HepG2 (cell line): ENCODE measurements around the gene RPUSD3. TPM values are rescaled to one million over a fixed set of nuclear protein-coding genes. Genes with fewer than 3 reads are reported as not detected.

ENCODE experiments used
- ATAC-seq: fragments of 200-7000 bp; cut with Tn5 transposase; 3 replicates; pipeline ENCODE4 v1.9.1; 2020; ENCODE audit warnings: mild to moderate bottlenecking, moderate library complexity
- BruUV-seq: library from RNA; stranded (reverse); fragments of 400-500 nt; replicated peaks from 2 replicates; lab custom pipeline; 2021; lab: Mats Ljungman, UMichigan
- CTCF ChIA-PET: fragments of 300-600 bp; formaldehyde crosslinking; extraction: SDS; loops from one replicate; lab custom pipeline; 2021; ENCODE audit warnings: low total read pairs, inconsistent platforms, low intra/inter-chr PET ratio; lab: Yijun Ruan, JAX
- POLR2A ChIA-PET: fragments of 350-600 bp; sonication (Branson Sonifier 250); formaldehyde crosslinking; loops from one replicate; lab custom pipeline; 2020; ENCODE audit warnings: antibody characterized with exemption, inconsistent platforms; lab: Yijun Ruan, JAX
- DNase-seq: peaks from one replicate; pipeline ENCODE4 v3.0.0-alpha.2; 2015; ENCODE audit warnings: low spot score
- FAIRE-seq: peaks from 3 replicates; lab custom pipeline; 2011; peaks lifted over from hg19 to GRCh38; lab: Jason Lieb, UNC
- H2AFZ ChIP-seq: one replicate; pipeline ENCODE4 v1.6.1; 2011; ENCODE audit warnings: low read length, inconsistent platforms
- H3K27ac ChIP-seq: fragments of 300-600 bp; 3 replicates; pipeline ENCODE4 v1.8.0; 2011; ENCODE audit warnings: mixed run types, mild to moderate bottlenecking, mixed read lengths, low read length, inconsistent platforms; ENCODE audit not compliant: insufficient read depth; ENCODE audit errors: extremely low read length
- H3K27me3 ChIP-seq, 2 experiments: fragments of 200-600 bp in 1 of 2; 2 replicates in 1 of 2; 3 replicates in 1 of 2; pipeline versions ENCODE4 v1.6.0 to v1.8.0; 2011; ENCODE audit warnings: low read length in 2 of 2, mild to moderate bottlenecking in 2 of 2, moderate library complexity in 2 of 2, inconsistent platforms in 1 of 2; ENCODE audit not compliant: insufficient read depth in 2 of 2, control insufficient read depth in 1 of 2
- H3K36me3 ChIP-seq, 2 experiments: fragments of 200-600 bp in 1 of 2; replicated peaks in 1 of 2; 2 replicates in 1 of 2; 3 replicates in 1 of 2; pipeline versions ENCODE4 v1.5.1 to v1.8.0; 2011; ENCODE audit warnings: low read length in 2 of 2, inconsistent platforms in 1 of 2; ENCODE audit not compliant: insufficient read depth in 2 of 2, control insufficient read depth in 1 of 2
- H3K4me1 ChIP-seq: 2 replicates; pipeline ENCODE4 v1.5.1; 2012; ENCODE audit warnings: low read length, inconsistent platforms; ENCODE audit not compliant: insufficient read depth
- H3K4me2 ChIP-seq: 2 replicates; pipeline ENCODE4 v1.6.0; 2011; ENCODE audit warnings: low read depth, low read length, inconsistent platforms
- H3K4me3 ChIP-seq, 3 experiments: fragments of 200-600 bp in 1 of 3; sonication (generic), shearing (Covaris generic) in 1 of 3; replicated peaks in 1 of 3; 2 replicates each; pipeline ENCODE4 v1.5.1; 2011 to 2016; ENCODE audit warnings: low read length in 3 of 3, inconsistent platforms in 2 of 3, low read depth in 2 of 3, mild to moderate bottlenecking in 2 of 3, control low read depth in 1 of 3, mixed read lengths in 1 of 3; ENCODE audit not compliant: insufficient read depth in 1 of 3
- H3K79me2 ChIP-seq: one replicate; pipeline ENCODE4 v1.6.1; 2011; ENCODE audit warnings: low read length, inconsistent platforms; ENCODE audit not compliant: insufficient read depth
- H3K9ac ChIP-seq: 2 replicates; pipeline ENCODE4 v1.6.0; 2011; ENCODE audit warnings: mild to moderate bottlenecking, low read depth, low read length, inconsistent platforms; ENCODE audit not compliant: insufficient read depth
- H3K9me3 ChIP-seq: 2 replicates; pipeline ENCODE4 v1.5.1; 2012; ENCODE audit warnings: mild to moderate bottlenecking, low read length
- H4K20me1 ChIP-seq: 2 replicates; pipeline ENCODE4 v1.6.0; 2011; ENCODE audit warnings: inconsistent platforms, mild to moderate bottlenecking, low read length, moderate library complexity; ENCODE audit not compliant: insufficient read depth
- ADNP ChIP-seq: sonication (generic); formaldehyde crosslinking; IDR thresholded peaks from 2 replicates; pipeline ENCODE4 v1.4.0; 2020; ENCODE audit warnings: missing genetic modification reagents
- LBX2 ChIP-seq: sonication (generic); formaldehyde crosslinking; IDR thresholded peaks from 2 replicates; pipeline ENCODE4 v1.5.0; 2020; ENCODE audit warnings: missing genetic modification reagents, mild to moderate bottlenecking, borderline replicate concordance
- ZBTB33 ChIP-seq: sonication (generic); formaldehyde crosslinking; IDR thresholded peaks from 2 replicates; pipeline ENCODE4 v1.4.0; 2020; ENCODE audit warnings: missing genetic modification reagents
- ZBTB8A ChIP-seq: sonication (generic); formaldehyde crosslinking; IDR thresholded peaks from 2 replicates; pipeline ENCODE4 v1.4.0; 2020; ENCODE audit warnings: mild to moderate bottlenecking, low read depth, missing genetic modification reagents, borderline replicate concordance
- ZFP62 ChIP-seq: sonication (generic); formaldehyde crosslinking; IDR thresholded peaks from 2 replicates; pipeline ENCODE4 v1.4.0; 2020; ENCODE audit warnings: missing genetic modification reagents
- ZNF644 ChIP-seq: IDR thresholded peaks from 2 replicates; pipeline ENCODE4 v1.6.1; 2016; ENCODE audit warnings: low read depth
- ZNF710 ChIP-seq: sonication (generic); formaldehyde crosslinking; IDR thresholded peaks from 2 replicates; pipeline ENCODE4 v1.5.0; 2020; ENCODE audit warnings: mild to moderate bottlenecking, missing genetic modification reagents, borderline replicate concordance
- ZNF740 ChIP-seq: sonication (generic); formaldehyde crosslinking; IDR thresholded peaks from 2 replicates; pipeline ENCODE4 v1.4.0; 2020; ENCODE audit warnings: missing genetic modification reagents
- ZNF83 ChIP-seq: sonication (generic); formaldehyde crosslinking; IDR thresholded peaks from 2 replicates; pipeline ENCODE4 v1.4.0; 2020; ENCODE audit warnings: missing genetic modification reagents, mild to moderate bottlenecking, borderline replicate concordance
- WGBS: methylation state at CpG from one replicate; pipeline ENCODE4 v1.1.6; 2017; ENCODE audit warnings: low lambda C conversion rate; 5-methylcytosine and 5-hydroxymethylcytosine counted together
- in situ Hi-C: cut with HindIII; loops from 2 replicates; pipeline ENCODE4 v1.10.0; 2017; ENCODE audit warnings: low pct_unique_long_range_greater_than_20kb; ENCODE audit not compliant: extremely low pct_ligation_motif_present
- intact Hi-C: fragments of 100-400 bp; cut with micrococcal nuclease; formaldehyde crosslinking; loops from one replicate; pipeline ENCODE4 v1.10.0; 2022; ENCODE audit not compliant: unreplicated experiment
- polyA plus RNA-seq, 8 experiments: library from polyadenylated mRNA; depleted of rRNA in 3 of 8; stranded (reverse) in 7 of 8; unstranded in 1 of 8; fragments of >200 nt; fragmentation: Illumina TruSeq in 4 of 8; extraction: Trizol in 4 of 8; gene quantifications; 2 replicates each; pipeline versions ENCODE4 v1.2.1 to v1.2.3, GENCODE V29; 2011 to 2016; ENCODE audit warnings: low read depth in 4 of 8, missing spikeins in 1 of 8, mixed read lengths in 1 of 8; ENCODE audit not compliant: insufficient read depth in 1 of 8
- total RNA-seq, 5 experiments: library from RNA; depleted of rRNA; stranded (reverse); fragments of >200 nt; fragmentation: Illumina TruSeq; extraction: Trizol; gene quantifications; 2 replicates each; pipeline ENCODE4 v1.2.3, GENCODE V29; 2016; ENCODE audit warnings: low read depth in 1 of 5

Gene RPUSD3
- total and polyA plus RNA-seq, 2 of the 13 experiments (the other 11 are each of a cell fraction or from before 2014, with no cell fraction given) = 32.1 to 48.7 TPM

GRCh38 chr3:9797196-9797945 lies 46.4 kb downstream of the RPUSD3 start (continued):
- TF ChIP-seq ZNF710 (CRISPR knock-in tag) (no peak), ZNF83 (no peak), ZNF740 (no peak), ADNP (CRISPR knock-in tag) (no peak), ZNF644 (CRISPR knock-in tag) (no peak), ZFP62 (CRISPR knock-in tag) (no peak), ZBTB8A (no peak), ZBTB33 (no peak)

GRCh38 chr3:9795207-9795606 lies 48.6 kb downstream of the RPUSD3 start:
- FAIRE-seq = no peak

More at GRCh38 chr3:9795207-9795606, 48.6 kb downstream of the RPUSD3 start:
- Histone ChIP-seq H3K4me3 (no peak overlapping the region), H3K4me2 (no peak overlapping the region), H3K9me3 (no peaks in the 10 kb centered on the region), H3K36me3 (peaks cover 13 to 41% of the 10 kb centered on the region in 2 experiments), H3K79me2 (peaks cover 32% of the 10 kb centered on the region), H3K4me1 (peaks cover 28% of the 10 kb centered on the region), H3K27me3 (peaks cover 0 to 5% of the 10 kb centered on the region in 2 experiments; a peak in 1 of 5 replicates), H3K9ac (no peak overlapping the region), H2AFZ (no peak overlapping the region), H3K27ac (no peak overlapping the region), H4K20me1 (no peaks in the 10 kb centered on the region; the same call in 1 of the 2 replicates)
- CTCF ChIA-PET = no interaction called here
- WGBS = 95% methylated on average over 5 of the region's 5 CpGs
- ATAC-seq (no peak), DNase-seq (no peak)
- BruUV-seq = no TSS peak
- intact Hi-C loops (no loop called here), in situ Hi-C loops (no loop called here)
- POLR2A ChIA-PET = interaction anchor here (1.5 kb wide), 1 partner anchor 10 kb away, joined by 5 read pairs; no protein-coding TSS in a partner anchor
- no peak for TF ChIP-seq LBX2 (CRISPR knock-in tag)
